H1 (cell line): ENCODE results near the gene ZNF350. TPM values are rescaled to one million over a fixed set of nuclear protein-coding genes. Genes with fewer than 3 reads are reported as not detected.

Source experiments
- BRCA1 ChIP-seq: IDR thresholded peaks from 2 replicates; pipeline ENCODE4 v1.6.1; 2012; ENCODE audit warnings: low read depth, low read length, improper control_type of control experiment
- CREB1 ChIP-seq: IDR thresholded peaks from 2 replicates; pipeline ENCODE4 v1.6.1; 2012; ENCODE audit warnings: inconsistent platforms
- CTBP2 ChIP-seq: IDR thresholded peaks from 2 replicates; pipeline ENCODE4 v1.7.0; 2011; ENCODE audit warnings: borderline replicate concordance, mild to moderate bottlenecking, moderate library complexity, mixed read lengths, low read length; ENCODE audit not compliant: insufficient read depth, insufficient read length
- CTCF ChIP-seq, 3 experiments: IDR thresholded peaks; 1 replicate in 2 of 3; 2 replicates in 1 of 3; pipeline versions ENCODE4 v1.5.1 to v1.6.1; 2011; ENCODE audit warnings: low read length in 3 of 3, mild to moderate bottlenecking in 3 of 3, inconsistent platforms in 2 of 3, low read depth in 1 of 3, moderate library complexity in 1 of 3; ENCODE audit not compliant: insufficient read depth in 1 of 3; ENCODE audit errors: control extremely low read depth in 1 of 3
- EGR1 ChIP-seq: IDR thresholded peaks from 2 replicates; pipeline ENCODE4 v1.6.1; 2011; ENCODE audit warnings: low read depth, low read length, borderline replicate concordance
- EP300 ChIP-seq, 2 experiments: IDR thresholded peaks; 1 replicate in 1 of 2; 2 replicates in 1 of 2; pipeline ENCODE4 v1.6.1; 2011 to 2012; ENCODE audit warnings: low read depth in 2 of 2, low read length in 2 of 2, mild to moderate bottlenecking in 2 of 2, borderline replicate concordance in 1 of 2, inconsistent platforms in 1 of 2, moderate library complexity in 1 of 2
- EZH2 ChIP-seq: fragments of 200-600 bp; sonication (generic); IDR thresholded peaks from 2 replicates; pipeline ENCODE4 v1.7.1; 2012; ENCODE audit warnings: low read depth, mild to moderate bottlenecking, moderate library complexity, low read length, inconsistent platforms; ENCODE audit not compliant: severe bottlenecking
- KDM4A ChIP-seq: IDR thresholded peaks from one replicate; pipeline ENCODE4 v1.7.1; 2012; ENCODE audit warnings: low read depth, mild to moderate bottlenecking, moderate library complexity, low read length, inconsistent platforms; ENCODE audit not compliant: severe bottlenecking
- MAFK ChIP-seq: IDR thresholded peaks from 2 replicates; pipeline ENCODE4 v1.6.1; 2012; ENCODE audit warnings: low read depth, mild to moderate bottlenecking, improper control_type of control experiment, low read length
- NANOG ChIP-seq: IDR thresholded peaks from 2 replicates; pipeline ENCODE4 v1.6.1; 2011; ENCODE audit warnings: low read length, low read depth, mild to moderate bottlenecking, inconsistent platforms; ENCODE audit not compliant: insufficient read depth, poor library complexity, severe bottlenecking
- NRF1 ChIP-seq: IDR thresholded peaks from 2 replicates; pipeline ENCODE4 v1.6.1; 2011; ENCODE audit warnings: mild to moderate bottlenecking, low read depth, low read length, improper control_type of control experiment
- POLR2A ChIP-seq, 2 experiments: IDR thresholded peaks; 1 replicate in 1 of 2; 2 replicates in 1 of 2; pipeline ENCODE4 v1.6.1; 2011; ENCODE audit warnings: low read depth in 2 of 2, low read length in 2 of 2, mild to moderate bottlenecking in 2 of 2; ENCODE audit errors: control extremely low read depth in 1 of 2
- POLR2AphosphoS5 ChIP-seq: IDR thresholded peaks from 2 replicates; pipeline ENCODE4 v1.6.1; 2011; ENCODE audit warnings: low read depth, low read length
- RAD21 ChIP-seq, 2 experiments: IDR thresholded peaks in 1 of 2; conservative IDR thresholded peaks in 1 of 2; 2 replicates each; pipeline ENCODE4 v1.6.1; 2011; ENCODE audit warnings: low read depth in 2 of 2, low read length in 2 of 2, improper control_type of control experiment in 1 of 2, inconsistent platforms in 1 of 2, mild to moderate bottlenecking in 1 of 2, moderate library complexity in 1 of 2
- SAP30 ChIP-seq: fragments of 300-600 bp; sonication (generic); IDR thresholded peaks from 2 replicates; pipeline ENCODE4 v1.7.1; 2012; ENCODE audit warnings: low read length, moderate library complexity, mild to moderate bottlenecking, inconsistent platforms; ENCODE audit not compliant: insufficient read depth, insufficient replicate concordance
- SIRT6 ChIP-seq: IDR thresholded peaks from one replicate; pipeline ENCODE4 v1.7.1; 2012; ENCODE audit warnings: low read length, inconsistent platforms
- SP1 ChIP-seq: IDR thresholded peaks from 2 replicates; pipeline ENCODE4 v1.6.1; 2011; ENCODE audit warnings: low read depth, low read length
- SP4 ChIP-seq: IDR thresholded peaks from 2 replicates; pipeline ENCODE4 v1.6.1; 2012; ENCODE audit warnings: low read length, inconsistent platforms
- SRF ChIP-seq: IDR thresholded peaks from 2 replicates; pipeline ENCODE4 v1.6.1; 2011; ENCODE audit warnings: mild to moderate bottlenecking, low read depth, low read length, moderate library complexity
- TCF12 ChIP-seq: IDR thresholded peaks from 2 replicates; pipeline ENCODE4 v1.6.1; 2011; ENCODE audit warnings: low read depth, mild to moderate bottlenecking, low read length
- TEAD4 ChIP-seq: IDR thresholded peaks from 2 replicates; pipeline ENCODE4 v1.6.1; 2012; ENCODE audit warnings: low read depth, low read length, inconsistent platforms, mixed read lengths
- polyA plus RNA-seq, 7 experiments: library from polyadenylated mRNA; depleted of rRNA in 3 of 7; stranded (reverse) in 5 of 7; unstranded in 2 of 7; fragments of >200 nt in 5 of 7; fragments of 200-250 nt in 2 of 7; gene quantifications; 1 replicate in 5 of 7; 2 replicates in 1 of 7; 4 replicates in 1 of 7; pipeline versions ENCODE4 v1.2.1 to v1.2.3, GENCODE V29; 2011 to 2013; ENCODE audit warnings: missing spikeins in 2 of 7, mixed read lengths in 2 of 7
- total RNA-seq: library from RNA; stranded (reverse); fragmentation: NEBNext Ultra II Directional; extraction: Animal tissue kit (Norgen Biotek cat#: 25700); gene quantifications from 2 replicates; pipeline ENCODE4 v1.2.1, GENCODE V29; 2021

The ZNF350 gene
- total and polyA plus RNA-seq, 2 of the 8 experiments (the other 6 are each of a cell fraction or from before 2014, with no cell fraction given), result 1.7 to 5.3 TPM

- TF ChIP-seq CTCF (IDR thresholded peaks at IDR 0.05; ENCODE audit: control extremely low read depth in 1 of 3, insufficient read depth in 1 of 3, low read depth in 1 of 3, low read length in 3 of 3) (peak in 1 of 3 experiments; percentile 35; a peak in 1 of 4 replicates), SRF (no peak), RAD21 (IDR thresholded peaks at IDR 0.05 in 1 of 2, conservative IDR thresholded peaks at IDR 0.05 in 1 of 2; ENCODE audit: low read depth in 2 of 2, low read length in 2 of 2) (no peak), SP1 (peak; percentile 85), EGR1 (no peak), SIRT6 (no peak), SP4 (no peak; the same call in 1 of the 2 replicates), EP300 (IDR thresholded peaks at IDR 0.05; ENCODE audit: borderline replicate concordance in 1 of 2, low read depth in 2 of 2, low read length in 2 of 2) (no peak), POLR2AphosphoS5 (no peak), CREB1 (peak; percentile 60), TEAD4 (no peak), BRCA1 (no peak), EZH2 (no peak), POLR2A (IDR thresholded peaks at IDR 0.05; ENCODE audit: control extremely low read depth in 1 of 2, low read depth in 2 of 2, low read length in 2 of 2) (peak; percentile 40 to 73; a peak in 1 of 3 replicates), NRF1 (no peak), SAP30 (peak; percentile 23), MAFK (no peak), NANOG (no peak), KDM4A (peak; percentile 85), CTBP2 (no peak), TCF12 (no peak)
These were observed 59.6 kb downstream of the ZNF350 start, which contains the start of gene ZNF613 (continued) for GRCh38 chr19:51926784-51927741.
